Measurements from ENCODE around the gene PNISR.

The PNISR gene

GRCh38 chr6:99434702-99435530, 9.8 kb upstream of the PNISR start:
- H3K27ac ChIP-seq = no peak overlapping the region
- peak; percentile 79 for TF ChIP-seq CTCF (IDR thresholded peaks at IDR 0.05)
- no peak for TF ChIP-seq ZFX (IDR thresholded peaks at IDR 0.05; ENCODE audit: borderline replicate concordance)

- no peak overlapping the region for H3K27ac ChIP-seq
- no peak for TF ChIP-seq CTCF (IDR thresholded peaks at IDR 0.05)
- TF ChIP-seq ZFX (IDR thresholded peaks at IDR 0.05; ENCODE audit: borderline replicate concordance) = no peak
Measured at GRCh38 chr6:99432877-99433276, 7.8 kb upstream of the PNISR start.

GRCh38 chr6:99431901-99432300, 6.8 kb upstream of the PNISR start:
- TF ChIP-seq ZFX (IDR thresholded peaks at IDR 0.05; ENCODE audit: borderline replicate concordance) (no peak), CTCF (IDR thresholded peaks at IDR 0.05) (no peak)
- H3K27ac ChIP-seq = no peak overlapping the region

- no peak overlapping the region for H3K27ac ChIP-seq
- TF ChIP-seq CTCF (IDR thresholded peaks at IDR 0.05) (no peak), ZFX (IDR thresholded peaks at IDR 0.05; ENCODE audit: borderline replicate concordance) (no peak)
Measured at GRCh38 chr6:99427988-99428387, 2.9 kb upstream of the PNISR start.

GRCh38 chr6:99426451-99426757, 1.3 kb upstream of the PNISR start:
- no peak for TF ChIP-seq CTCF (IDR thresholded peaks at IDR 0.05)
- TF ChIP-seq ZFX (IDR thresholded peaks at IDR 0.05; ENCODE audit: borderline replicate concordance) = no peak
- H3K27ac ChIP-seq = peak overlapping the region; percentile 97

- H3K27ac ChIP-seq = peak overlapping the region; percentile 97
- no peak for TF ChIP-seq ZFX (IDR thresholded peaks at IDR 0.05; ENCODE audit: borderline replicate concordance)
- peak; percentile 74 for TF ChIP-seq CTCF (IDR thresholded peaks at IDR 0.05)
Measured at GRCh38 chr6:99425647-99426450, 741 bp upstream of the PNISR start.

- TF ChIP-seq ZFX (IDR thresholded peaks at IDR 0.05; ENCODE audit: borderline replicate concordance) (no peak), CTCF (IDR thresholded peaks at IDR 0.05) (no peak)
- H3K27ac ChIP-seq = peak overlapping the region; percentile 97
Measured at GRCh38 chr6:99424022-99424421, 1.1 kb downstream of the PNISR start.

All from 22Rv1 (cell line).